ENCODE measurements around the gene BCS1L. TPM values are rescaled to one million over a fixed set of nuclear protein-coding genes. Genes with fewer than 3 reads are reported as not detected.

The BCS1L gene
- total RNA-seq, 3 donors from 2014 or later = 26.4 to 35.4 (median 32.4) TPM

- intact Hi-C loops (cut with DNase I; ENCODE audit: low total_unique reads) = no loop called here
- no peak for DNase-seq (ENCODE audit: low spot score in 2 of 2)
- no peaks in the 10 kb centered on the region for H3K27me3 ChIP-seq
- no peaks in the 10 kb centered on the region for H3K9me3 ChIP-seq
- no peak overlapping the region for H3K27ac ChIP-seq
- H3K36me3 ChIP-seq = peaks cover 20% of the 10 kb centered on the region
- H3K4me1 ChIP-seq = no peaks in the 10 kb centered on the region
- H3K4me3 ChIP-seq = no peak overlapping the region
- TF ChIP-seq POLR2AphosphoS5 (IDR thresholded peaks at IDR 0.05) = no peak
- no peak for TF ChIP-seq CTCF (IDR thresholded peaks at IDR 0.05)
- TF ChIP-seq POLR2A (IDR thresholded peaks at IDR 0.05) = no peak
Measured at GRCh38 chr2:218644721-218645120, 14.8 kb upstream of the BCS1L start.

- DNase-seq (ENCODE audit: low spot score in 2 of 2) = no peak
- intact Hi-C loops (cut with DNase I; ENCODE audit: low total_unique reads) = no loop called here
- peaks cover 21% of the 10 kb centered on the region for H3K36me3 ChIP-seq
Measured at GRCh38 chr2:218645126-218645525, 14.4 kb upstream of the BCS1L start.

GRCh38 chr2:218648088-218648786 lies 11.2 kb upstream of the BCS1L start:
- no peak overlapping the region for H3K4me3 ChIP-seq
- no peaks in the 10 kb centered on the region for H3K4me1 ChIP-seq
- H3K27ac ChIP-seq = no peak overlapping the region
- DNase-seq (ENCODE audit: low spot score in 2 of 2) = no peak
- intact Hi-C loops (cut with DNase I; ENCODE audit: low total_unique reads) = no loop called here
- H3K36me3 ChIP-seq = peaks cover 32% of the 10 kb centered on the region
- TF ChIP-seq POLR2A (IDR thresholded peaks at IDR 0.05) (no peak), CTCF (IDR thresholded peaks at IDR 0.05) (peak; percentile 50 to 67 (median 54))
- H3K9me3 ChIP-seq = no peaks in the 10 kb centered on the region
- H3K27me3 ChIP-seq = no peaks in the 10 kb centered on the region

More at GRCh38 chr2:218645126-218645525, 14.4 kb upstream of the BCS1L start:
- TF ChIP-seq CTCF (IDR thresholded peaks at IDR 0.05) (no peak), POLR2A (IDR thresholded peaks at IDR 0.05) (no peak), POLR2AphosphoS5 (IDR thresholded peaks at IDR 0.05) (no peak)
- Histone ChIP-seq H3K27ac (no peak overlapping the region), H3K27me3 (no peaks in the 10 kb centered on the region), H3K4me1 (no peaks in the 10 kb centered on the region), H3K4me3 (no peak overlapping the region), H3K9me3 (no peaks in the 10 kb centered on the region)

- TF ChIP-seq POLR2AphosphoS5 (IDR thresholded peaks at IDR 0.05) (no peak), CTCF (IDR thresholded peaks at IDR 0.05) (peak in 2 of 3 donors; percentile 1 to 2)
- no peak for DNase-seq (ENCODE audit: low spot score in 2 of 2)
- Histone ChIP-seq H3K9me3 (no peaks in the 10 kb centered on the region), H3K36me3 (peaks cover 27% of the 10 kb centered on the region), H3K27me3 (no peaks in the 10 kb centered on the region), H3K4me3 (no peak overlapping the region), H3K27ac (no peak overlapping the region), H3K4me1 (no peaks in the 10 kb centered on the region)
- intact Hi-C loops (cut with DNase I; ENCODE audit: low total_unique reads) = no loop called here
Measured at GRCh38 chr2:218648787-218649100, 10.7 kb upstream of the BCS1L start.

- TF ChIP-seq POLR2AphosphoS5 (IDR thresholded peaks at IDR 0.05) (no peak), CTCF (IDR thresholded peaks at IDR 0.05) (no peak), POLR2A (IDR thresholded peaks at IDR 0.05) (no peak)
- H3K27me3 ChIP-seq = no peaks in the 10 kb centered on the region
- no peak overlapping the region for H3K27ac ChIP-seq
- H3K36me3 ChIP-seq = peaks cover 19% of the 10 kb centered on the region
- intact Hi-C loops (cut with DNase I; ENCODE audit: low total_unique reads) = no loop called here
- no peak for DNase-seq (ENCODE audit: low spot score in 2 of 2)
- peaks cover 0 to 7% of the 10 kb centered on the region in 2 donors for H3K4me1 ChIP-seq
- H3K4me3 ChIP-seq = no peak overlapping the region
- no peaks in the 10 kb centered on the region for H3K9me3 ChIP-seq
Measured at GRCh38 chr2:218655751-218656150, 3.7 kb upstream of the BCS1L start.
